PC-9 (cell line): Measurements from ENCODE around the gene TMEM53.

Experiments used
- EZH2 ChIP-seq: fragments of 200-600 bp; sonication (generic); IDR thresholded peaks from 2 replicates; pipeline ENCODE4 v1.8.0; 2017; ENCODE audit warnings: antibody characterized with exemption, low read depth
- TF ChIP-seq, protein P1 (sequence below): fragments of 200-600 bp; sonication (generic); conservative IDR thresholded peaks from 2 replicates; pipeline ENCODE4 v1.6.1; 2017; ENCODE audit warnings: mixed run types, antibody characterized with exemption, mild to moderate bottlenecking, moderate library complexity

DNA sequence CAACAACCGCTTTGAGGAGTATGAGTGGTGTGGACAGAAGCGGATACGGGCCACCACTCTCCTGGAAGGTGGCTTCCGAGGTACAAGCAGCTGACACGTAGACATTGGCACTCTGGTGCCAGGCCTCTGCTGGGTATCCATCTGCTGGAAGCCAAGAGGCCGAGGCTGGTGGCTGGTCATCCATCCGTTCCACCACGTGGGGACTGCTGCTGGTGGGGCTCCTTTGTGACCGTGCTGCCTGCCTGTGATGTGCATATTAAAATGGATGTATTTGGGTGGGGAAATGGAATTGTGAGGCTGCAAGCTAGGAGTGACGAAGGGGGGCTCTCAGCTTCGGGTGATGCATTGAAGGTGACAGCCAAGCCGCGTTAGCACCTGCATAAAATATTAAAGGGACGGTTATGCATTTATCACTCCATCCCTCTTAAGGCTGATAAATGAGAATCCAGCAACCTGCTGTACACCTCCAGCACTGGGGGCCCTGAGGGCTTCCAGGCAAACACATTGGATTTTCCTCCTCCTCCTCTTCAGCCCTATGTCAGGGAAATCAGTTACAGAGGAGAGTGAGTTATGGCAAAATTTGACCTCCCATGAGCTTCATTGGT lies 38.1 kb downstream of the TMEM53 start:
- TF ChIP-seq, protein P1, sequence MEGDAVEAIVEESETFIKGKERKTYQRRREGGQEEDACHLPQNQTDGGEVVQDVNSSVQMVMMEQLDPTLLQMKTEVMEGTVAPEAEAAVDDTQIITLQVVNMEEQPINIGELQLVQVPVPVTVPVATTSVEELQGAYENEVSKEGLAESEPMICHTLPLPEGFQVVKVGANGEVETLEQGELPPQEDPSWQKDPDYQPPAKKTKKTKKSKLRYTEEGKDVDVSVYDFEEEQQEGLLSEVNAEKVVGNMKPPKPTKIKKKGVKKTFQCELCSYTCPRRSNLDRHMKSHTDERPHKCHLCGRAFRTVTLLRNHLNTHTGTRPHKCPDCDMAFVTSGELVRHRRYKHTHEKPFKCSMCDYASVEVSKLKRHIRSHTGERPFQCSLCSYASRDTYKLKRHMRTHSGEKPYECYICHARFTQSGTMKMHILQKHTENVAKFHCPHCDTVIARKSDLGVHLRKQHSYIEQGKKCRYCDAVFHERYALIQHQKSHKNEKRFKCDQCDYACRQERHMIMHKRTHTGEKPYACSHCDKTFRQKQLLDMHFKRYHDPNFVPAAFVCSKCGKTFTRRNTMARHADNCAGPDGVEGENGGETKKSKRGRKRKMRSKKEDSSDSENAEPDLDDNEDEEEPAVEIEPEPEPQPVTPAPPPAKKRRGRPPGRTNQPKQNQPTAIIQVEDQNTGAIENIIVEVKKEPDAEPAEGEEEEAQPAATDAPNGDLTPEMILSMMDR, result no peak
- no peak for TF ChIP-seq EZH2
